Tibial nerve (tissue), 3 donors: Measurements from ENCODE around the gene STRIP1.

Experiments used
- CTCF ChIP-seq, 5 experiments: fragments of 200-600 bp in 3 of 5; fragments of 450-650 bp in 2 of 5; sonication (generic) in 3 of 5; IDR thresholded peaks; one replicate each; pipeline ENCODE4 v1.5.1; 2016 to 2019; ENCODE audit warnings: antibody characterized with exemption in 5 of 5, mild to moderate bottlenecking in 3 of 5, moderate library complexity in 2 of 5
- POLR2A ChIP-seq, 2 donors: fragments of 450-650 bp; IDR thresholded peaks; one replicate each; pipeline ENCODE4 v1.6.1; 2017; ENCODE audit warnings: antibody characterized with exemption in 2 of 2, mild to moderate bottlenecking in 2 of 2, moderate library complexity in 2 of 2

DNA sequence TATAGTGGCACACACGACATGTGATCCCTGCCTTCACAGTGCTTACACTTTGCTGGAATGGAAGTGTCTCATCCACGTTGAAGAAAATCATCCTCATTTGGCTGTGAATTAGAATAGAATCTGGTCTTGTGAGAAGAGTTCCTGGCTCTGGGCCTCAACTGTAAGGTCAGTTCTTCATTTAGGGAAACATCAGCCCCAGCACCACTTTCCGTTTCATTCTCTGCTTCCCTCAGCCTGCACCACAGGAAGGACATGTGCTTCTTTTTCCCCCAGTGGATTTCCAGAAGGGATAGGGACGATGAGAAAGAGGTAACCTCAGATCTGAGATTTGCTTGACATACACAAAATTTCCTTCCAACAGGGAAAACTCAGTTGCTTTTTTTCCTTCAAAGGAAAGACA is 39.7 kb downstream of the STRIP1 start:
- no peak for TF ChIP-seq POLR2A (IDR thresholded peaks at IDR 0.05)
- TF ChIP-seq CTCF (IDR thresholded peaks at IDR 0.05): no peak
